HepG2 (cell line): ENCODE results near the gene MRPL18. TPM values are rescaled to one million over a fixed set of nuclear protein-coding genes. Genes with fewer than 3 reads are reported as not detected.

Source experiments
- CBX2 ChIP-seq, 2 experiments: fragments of 200-600 bp in 1 of 2; sonication (generic); formaldehyde crosslinking in 1 of 2; IDR thresholded peaks; 2 replicates each; pipeline versions ENCODE4 v1.7.0 to v1.8.1; 2018 to 2022; ENCODE audit warnings: low read depth in 2 of 2, low read length in 1 of 2, mild to moderate bottlenecking in 1 of 2, missing genetic modification reagents in 1 of 2
- EED ChIP-seq: sonication (generic); formaldehyde crosslinking; IDR thresholded peaks from 2 replicates; pipeline ENCODE4 v1.5.0; 2020; ENCODE audit warnings: mild to moderate bottlenecking, missing genetic modification reagents
- FLYWCH1 ChIP-seq: sonication (generic); formaldehyde crosslinking; IDR thresholded peaks from 2 replicates; pipeline ENCODE4 v1.8.1; 2023; ENCODE audit warnings: mild to moderate bottlenecking, missing genetic modification reagents
- HOXA5 ChIP-seq: sonication (generic); formaldehyde crosslinking; IDR thresholded peaks from 2 replicates; pipeline ENCODE4 v1.4.0; 2020; ENCODE audit warnings: missing genetic modification reagents
- SMAD3 ChIP-seq: sonication (generic); formaldehyde crosslinking; IDR thresholded peaks from 2 replicates; pipeline ENCODE4 v1.4.0; 2020; ENCODE audit warnings: missing genetic modification reagents
- TBX2 ChIP-seq: sonication (generic); formaldehyde crosslinking; IDR thresholded peaks from 2 replicates; pipeline ENCODE4 v1.5.0; 2020; ENCODE audit warnings: missing genetic modification reagents, mild to moderate bottlenecking, borderline replicate concordance
- ZBTB42 ChIP-seq: sonication (generic); formaldehyde crosslinking; IDR thresholded peaks from 2 replicates; pipeline ENCODE4 v1.5.0; 2020; ENCODE audit warnings: mild to moderate bottlenecking, missing genetic modification reagents
- ZNF30 ChIP-seq: sonication (generic); formaldehyde crosslinking; IDR thresholded peaks from 2 replicates; pipeline ENCODE4 v1.5.0; 2020; ENCODE audit warnings: mild to moderate bottlenecking, missing genetic modification reagents
- ZNF383 ChIP-seq: sonication (generic); formaldehyde crosslinking; IDR thresholded peaks from 2 replicates; pipeline ENCODE4 v1.4.0; 2020; ENCODE audit warnings: missing genetic modification reagents, mild to moderate bottlenecking, borderline replicate concordance
- ZNF468 ChIP-seq: sonication (generic); formaldehyde crosslinking; IDR thresholded peaks from 2 replicates; pipeline ENCODE4 v1.8.0; 2022; ENCODE audit warnings: mild to moderate bottlenecking, moderate library complexity, missing genetic modification reagents
- ZNF547 ChIP-seq: sonication (generic); formaldehyde crosslinking; IDR thresholded peaks from 2 replicates; pipeline ENCODE4 v1.5.1; 2020; ENCODE audit warnings: mild to moderate bottlenecking, missing genetic modification reagents
- ZNF703 ChIP-seq: sonication (generic); formaldehyde crosslinking; IDR thresholded peaks from 2 replicates; pipeline ENCODE4 v1.5.1; 2020; ENCODE audit warnings: missing genetic modification reagents, mild to moderate bottlenecking, moderate library complexity, borderline replicate concordance
- polyA plus RNA-seq, 8 experiments: library from polyadenylated mRNA; depleted of rRNA in 3 of 8; stranded (reverse) in 7 of 8; unstranded in 1 of 8; fragments of >200 nt; fragmentation: Illumina TruSeq in 4 of 8; extraction: Trizol in 4 of 8; gene quantifications; 2 replicates each; pipeline versions ENCODE4 v1.2.1 to v1.2.3, GENCODE V29; 2011 to 2016; ENCODE audit warnings: low read depth in 4 of 8, missing spikeins in 1 of 8, mixed read lengths in 1 of 8; ENCODE audit not compliant: insufficient read depth in 1 of 8
- total RNA-seq, 5 experiments: library from RNA; depleted of rRNA; stranded (reverse); fragments of >200 nt; fragmentation: Illumina TruSeq; extraction: Trizol; gene quantifications; 2 replicates each; pipeline ENCODE4 v1.2.3, GENCODE V29; 2016; ENCODE audit warnings: low read depth in 1 of 5
- TF ChIP-seq, protein P1 (sequence below): sonication (generic); formaldehyde crosslinking; IDR thresholded peaks from 2 replicates; pipeline ENCODE4 v1.4.0; 2020; ENCODE audit warnings: missing genetic modification reagents, borderline replicate concordance
- TF ChIP-seq, protein P2 (sequence below), 2 experiments: fragments of 450-650 bp in 1 of 2; sonication (generic) in 1 of 2; formaldehyde crosslinking in 1 of 2; IDR thresholded peaks; 2 replicates each; pipeline versions ENCODE4 v1.6.1 to v1.8.0; 2016 to 2022; ENCODE audit warnings: antibody characterized with exemption in 1 of 2, mild to moderate bottlenecking in 1 of 2, missing genetic modification reagents in 1 of 2
- TF ChIP-seq, protein P3 (sequence below): sonication (generic); formaldehyde crosslinking; conservative IDR thresholded peaks from 2 replicates; pipeline ENCODE4 v1.4.0; 2020; ENCODE audit warnings: missing genetic modification reagents

Gene MRPL18
- total and polyA plus RNA-seq, 2 of the 13 experiments (the other 11 are each of a cell fraction or from before 2014, with no cell fraction given), result 85.6 to 176 TPM

DNA sequence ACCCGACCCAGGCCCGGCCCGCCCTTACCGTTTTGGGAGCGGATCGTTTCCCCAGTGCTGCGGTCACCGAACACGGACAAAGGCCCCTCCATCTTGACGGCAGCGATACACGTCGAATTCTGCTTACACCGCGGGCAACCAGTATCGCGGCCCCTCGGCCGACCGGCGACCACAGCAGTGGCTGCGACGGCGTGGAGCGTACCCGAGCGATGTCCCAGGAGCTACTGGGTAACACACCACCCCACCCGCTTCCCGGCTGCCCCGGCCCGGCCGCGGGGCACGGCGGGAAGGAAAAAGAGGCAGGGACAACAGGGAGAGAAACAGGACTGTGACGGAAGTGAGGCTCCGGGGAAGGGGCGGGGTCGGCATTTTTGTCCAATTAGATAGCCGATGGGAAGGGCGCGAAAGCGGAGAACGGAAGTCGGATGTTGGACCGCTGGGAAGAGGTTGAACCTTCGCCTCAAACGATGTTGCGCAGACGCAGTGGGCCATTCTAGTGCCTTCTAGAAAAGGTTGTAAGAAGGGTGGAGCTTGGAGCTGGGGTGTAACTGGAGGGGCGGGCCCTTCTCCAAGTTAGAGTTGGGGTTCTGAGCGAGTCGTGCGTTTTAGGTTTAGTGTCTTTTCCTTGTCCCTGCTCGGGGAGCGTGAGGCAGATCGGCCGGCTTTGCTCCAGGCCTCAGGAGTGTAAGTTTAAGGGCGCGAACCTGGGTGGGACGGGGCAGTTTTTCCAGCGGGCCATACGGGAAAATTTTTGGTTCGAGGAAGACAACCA, 704 bp upstream of the MRPL18 start, which contains the start of gene TCP1 (continued):
- TF ChIP-seq, protein P1, sequence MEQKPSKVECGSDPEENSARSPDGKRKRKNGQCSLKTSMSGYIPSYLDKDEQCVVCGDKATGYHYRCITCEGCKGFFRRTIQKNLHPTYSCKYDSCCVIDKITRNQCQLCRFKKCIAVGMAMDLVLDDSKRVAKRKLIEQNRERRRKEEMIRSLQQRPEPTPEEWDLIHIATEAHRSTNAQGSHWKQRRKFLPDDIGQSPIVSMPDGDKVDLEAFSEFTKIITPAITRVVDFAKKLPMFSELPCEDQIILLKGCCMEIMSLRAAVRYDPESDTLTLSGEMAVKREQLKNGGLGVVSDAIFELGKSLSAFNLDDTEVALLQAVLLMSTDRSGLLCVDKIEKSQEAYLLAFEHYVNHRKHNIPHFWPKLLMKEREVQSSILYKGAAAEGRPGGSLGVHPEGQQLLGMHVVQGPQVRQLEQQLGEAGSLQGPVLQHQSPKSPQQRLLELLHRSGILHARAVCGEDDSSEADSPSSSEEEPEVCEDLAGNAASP (CRISPR knock-in tag), result peak; percentile 67; the same call in 1 of the 2 replicates
- TF ChIP-seq TBX2 (CRISPR knock-in tag) (no peak; the same call in none of the 2 replicates), SMAD3 (CRISPR knock-in tag) (peak; percentile 89), ZNF30 (CRISPR knock-in tag) (no peak), HOXA5 (CRISPR knock-in tag) (no peak), EED (no peak), ZNF703 (no peak), ZBTB42 (CRISPR knock-in tag) (peak; percentile 95), CBX2 (IDR thresholded peaks at IDR 0.05; ENCODE audit: low read depth, low read length) (no peak), CBX2 (CRISPR knock-in tag; IDR thresholded peaks at IDR 0.05; ENCODE audit: low read depth) (no peak), ZNF547 (CRISPR knock-in tag) (peak; percentile 6), ZNF468 (0 out of 2 replicates have a peak, but pooled peaks have one; percentile 5), FLYWCH1 (no peak; the same call in 1 of the 2 replicates), ZNF383 (0 out of 2 replicates have a peak, but pooled peaks have one; percentile 73)
- TF ChIP-seq, protein P2, sequence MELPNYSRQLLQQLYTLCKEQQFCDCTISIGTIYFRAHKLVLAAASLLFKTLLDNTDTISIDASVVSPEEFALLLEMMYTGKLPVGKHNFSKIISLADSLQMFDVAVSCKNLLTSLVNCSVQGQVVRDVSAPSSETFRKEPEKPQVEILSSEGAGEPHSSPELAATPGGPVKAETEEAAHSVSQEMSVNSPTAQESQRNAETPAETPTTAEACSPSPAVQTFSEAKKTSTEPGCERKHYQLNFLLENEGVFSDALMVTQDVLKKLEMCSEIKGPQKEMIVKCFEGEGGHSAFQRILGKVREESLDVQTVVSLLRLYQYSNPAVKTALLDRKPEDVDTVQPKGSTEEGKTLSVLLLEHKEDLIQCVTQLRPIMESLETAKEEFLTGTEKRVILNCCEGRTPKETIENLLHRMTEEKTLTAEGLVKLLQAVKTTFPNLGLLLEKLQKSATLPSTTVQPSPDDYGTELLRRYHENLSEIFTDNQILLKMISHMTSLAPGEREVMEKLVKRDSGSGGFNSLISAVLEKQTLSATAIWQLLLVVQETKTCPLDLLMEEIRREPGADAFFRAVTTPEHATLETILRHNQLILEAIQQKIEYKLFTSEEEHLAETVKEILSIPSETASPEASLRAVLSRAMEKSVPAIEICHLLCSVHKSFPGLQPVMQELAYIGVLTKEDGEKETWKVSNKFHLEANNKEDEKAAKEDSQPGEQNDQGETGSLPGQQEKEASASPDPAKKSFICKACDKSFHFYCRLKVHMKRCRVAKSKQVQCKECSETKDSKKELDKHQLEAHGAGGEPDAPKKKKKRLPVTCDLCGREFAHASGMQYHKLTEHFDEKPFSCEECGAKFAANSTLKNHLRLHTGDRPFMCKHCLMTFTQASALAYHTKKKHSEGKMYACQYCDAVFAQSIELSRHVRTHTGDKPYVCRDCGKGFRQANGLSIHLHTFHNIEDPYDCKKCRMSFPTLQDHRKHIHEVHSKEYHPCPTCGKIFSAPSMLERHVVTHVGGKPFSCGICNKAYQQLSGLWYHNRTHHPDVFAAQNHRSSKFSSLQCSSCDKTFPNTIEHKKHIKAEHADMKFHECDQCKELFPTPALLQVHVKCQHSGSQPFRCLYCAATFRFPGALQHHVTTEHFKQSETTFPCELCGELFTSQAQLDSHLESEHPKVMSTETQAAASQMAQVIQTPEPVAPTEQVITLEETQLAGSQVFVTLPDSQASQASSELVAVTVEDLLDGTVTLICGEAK (IDR thresholded peaks at IDR 0.05), result peak; percentile 84
- TF ChIP-seq, protein P2 (CRISPR knock-in tag; IDR thresholded peaks at IDR 0.05), result no peak
- TF ChIP-seq, protein P3, sequence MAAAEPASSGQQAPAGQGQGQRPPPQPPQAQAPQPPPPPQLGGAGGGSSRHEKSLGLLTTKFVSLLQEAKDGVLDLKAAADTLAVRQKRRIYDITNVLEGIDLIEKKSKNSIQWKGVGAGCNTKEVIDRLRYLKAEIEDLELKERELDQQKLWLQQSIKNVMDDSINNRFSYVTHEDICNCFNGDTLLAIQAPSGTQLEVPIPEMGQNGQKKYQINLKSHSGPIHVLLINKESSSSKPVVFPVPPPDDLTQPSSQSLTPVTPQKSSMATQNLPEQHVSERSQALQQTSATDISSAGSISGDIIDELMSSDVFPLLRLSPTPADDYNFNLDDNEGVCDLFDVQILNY (CRISPR knock-in tag), result peak; percentile 80
